VCaP (cell line): ENCODE results near the gene C4orf17.

Experiments
- H3K27ac ChIP-seq: fragments of 450-650 bp; 2 replicates; pipeline ENCODE4 v1.5.1; 2017
- CTCF ChIP-seq: fragments of 450-650 bp; conservative IDR thresholded peaks from 2 replicates; pipeline ENCODE4 v1.5.1; 2017; ENCODE audit warnings: mild to moderate bottlenecking, moderate library complexity

Gene C4orf17

GRCh38 chr4:99510721-99511120 lies at the start of gene C4orf17:
TSS of gene C4orf17 (plus strand) at chr4:99511021. CDS start at chr4:99513082, 2,061 bp downstream.
- TF ChIP-seq CTCF = no peak
- no peak within 1 kb of the TSS for H3K27ac ChIP-seq

GRCh38 chr4:99461623-99462401 lies 49.0 kb upstream of the C4orf17 start:
- no peak overlapping the region for H3K27ac ChIP-seq
- TF ChIP-seq CTCF = no peak

- no peak overlapping the region for H3K27ac ChIP-seq
- TF ChIP-seq CTCF = peak; percentile 88
Measured at GRCh38 chr4:99462875-99463464, 47.9 kb upstream of the C4orf17 start.

- TF ChIP-seq CTCF = no peak
Measured at GRCh38 chr4:99463566-99463965, 47.3 kb upstream of the C4orf17 start.

GRCh38 chr4:99467887-99468286 lies 42.9 kb upstream of the C4orf17 start:
- TF ChIP-seq CTCF = no peak
- no peak overlapping the region for H3K27ac ChIP-seq

More at GRCh38 chr4:99463566-99463965, 47.3 kb upstream of the C4orf17 start:
- H3K27ac ChIP-seq = no peak overlapping the region

- no peak for TF ChIP-seq CTCF
- no peak overlapping the region for H3K27ac ChIP-seq
Measured at GRCh38 chr4:99468889-99469288, 41.9 kb upstream of the C4orf17 start.

- TF ChIP-seq CTCF = no peak
- H3K27ac ChIP-seq = no peak overlapping the region
Measured at GRCh38 chr4:99471349-99471748, 39.5 kb upstream of the C4orf17 start.
